ENCODE data around the gene HK1.

HK1 gene

GRCh38 chr10:69239136-69239535, 39.2 kb upstream of the HK1 start:
- no peak for TF ChIP-seq CTCF (IDR thresholded peaks at IDR 0.05)

GRCh38 chr10:69239816-69240434, 38.4 kb upstream of the HK1 start:
- no peak for TF ChIP-seq CTCF (IDR thresholded peaks at IDR 0.05)

GRCh38 chr10:69240455-69240854, 37.8 kb upstream of the HK1 start:
- no peak for TF ChIP-seq CTCF (IDR thresholded peaks at IDR 0.05)

- no peak for TF ChIP-seq CTCF (IDR thresholded peaks at IDR 0.05)
Measured at GRCh38 chr10:69241575-69241974, 36.7 kb upstream of the HK1 start.

GRCh38 chr10:69242040-69242851, 36.0 kb upstream of the HK1 start:
- no peak for TF ChIP-seq CTCF (IDR thresholded peaks at IDR 0.05)

- TF ChIP-seq CTCF (IDR thresholded peaks at IDR 0.05) = no peak
Measured at GRCh38 chr10:69242852-69243212, 35.5 kb upstream of the HK1 start.

GRCh38 chr10:69243817-69244216, 34.5 kb upstream of the HK1 start:
- no peak for TF ChIP-seq CTCF (IDR thresholded peaks at IDR 0.05)
